ENCODE measurements around the gene SAP130.

SAP130 gene

GRCh38 chr2:128024816-128025215, 3.0 kb downstream of the SAP130 start:
- DNase-seq, result no peak

- DNase-seq, result no peak
Measured at GRCh38 chr2:128017561-128017960, 10.3 kb downstream of the SAP130 start.

GRCh38 chr2:128016620-128017019, 11.2 kb downstream of the SAP130 start:
- no peak for DNase-seq

DNA sequence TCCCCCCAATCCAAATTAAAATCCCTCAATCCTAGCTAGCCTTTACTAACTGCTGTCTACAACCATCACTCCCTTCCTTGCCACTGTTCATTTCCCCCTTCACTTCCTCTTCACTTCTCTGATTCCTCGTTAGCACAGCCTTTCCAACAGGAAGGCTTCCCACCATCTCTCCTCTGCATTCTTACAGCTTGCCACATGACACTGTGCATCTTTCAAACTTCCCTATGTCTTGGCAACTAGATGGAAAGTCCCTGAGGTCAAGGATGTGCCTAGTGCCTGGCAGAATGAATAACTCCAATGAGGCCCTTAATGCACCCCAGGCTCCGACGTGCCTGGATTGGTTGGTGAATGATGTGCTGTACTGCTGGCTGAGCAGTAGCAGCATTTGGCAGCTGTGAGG, 15.2 kb downstream of the SAP130 start:
- no peak for DNase-seq

DNA sequence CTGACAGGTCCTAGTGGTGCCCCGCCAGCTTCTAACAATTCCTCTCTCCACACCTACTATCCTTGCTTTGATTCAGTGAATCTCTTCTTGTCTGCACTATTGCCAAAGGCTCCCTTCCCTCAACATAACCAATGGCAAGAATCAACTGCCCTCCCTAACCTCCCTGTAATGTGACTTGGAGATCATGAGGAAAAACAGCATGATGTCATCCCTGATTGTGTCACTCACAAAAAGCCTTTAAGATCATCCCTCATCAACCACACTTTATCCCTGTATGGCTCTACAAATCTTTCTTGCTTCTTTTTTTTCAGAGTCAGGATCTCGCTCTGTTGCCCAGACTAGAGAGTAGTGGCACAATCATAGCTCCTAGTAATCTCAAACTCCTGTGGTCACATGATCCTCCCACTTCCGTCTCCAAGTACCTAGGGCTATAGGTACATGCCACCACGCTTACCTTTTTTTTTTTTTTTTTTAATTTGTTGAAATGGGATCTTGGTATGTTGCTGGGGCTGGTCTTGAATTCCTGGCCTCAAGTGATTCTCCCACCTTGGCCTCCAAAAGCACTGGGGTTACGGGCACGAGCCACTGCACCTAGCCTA, 19.7 kb downstream of the SAP130 start:
- no peak for DNase-seq

- no peak for DNase-seq
Measured at GRCh38 chr2:128004509-128004908, 23.4 kb downstream of the SAP130 start.

DNA sequence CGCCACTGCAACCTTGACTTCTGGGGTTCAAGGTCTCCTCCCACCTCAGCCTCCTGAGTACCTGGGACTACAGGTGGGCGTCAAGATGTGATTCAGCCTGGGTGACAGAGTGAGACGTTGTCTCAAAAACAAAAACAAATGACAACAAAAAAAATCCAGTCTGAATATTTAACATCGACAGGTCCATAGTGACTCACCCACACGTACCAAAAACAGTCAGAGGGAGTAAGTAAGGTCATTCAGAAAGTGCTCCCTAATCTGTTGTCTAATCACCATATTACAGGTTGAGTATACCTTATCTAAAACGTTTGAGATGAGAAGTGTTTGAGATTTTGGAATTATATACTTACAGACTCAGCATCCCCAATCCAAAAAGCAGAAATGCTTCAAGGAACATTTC, 24.4 kb downstream of the SAP130 start:
- DNase-seq, result no peak

DNA sequence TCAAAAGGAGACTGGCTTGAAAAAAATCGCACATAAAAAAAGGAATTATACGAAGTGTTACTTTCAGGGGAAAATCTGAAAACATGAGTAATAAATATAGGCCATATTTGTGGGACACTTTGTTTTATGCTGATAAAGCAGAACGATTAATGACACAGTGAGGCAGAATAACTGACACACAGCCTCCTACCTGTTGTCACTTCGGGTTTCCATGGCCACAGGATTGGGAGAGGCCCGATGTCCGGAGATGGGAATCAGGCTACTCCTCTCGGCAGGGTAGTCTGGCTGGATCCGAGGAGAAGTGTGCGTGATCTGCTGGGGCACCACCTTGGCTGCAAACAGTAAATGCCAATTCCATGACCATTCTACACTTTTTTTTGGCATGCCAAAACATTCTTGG, 31.7 kb downstream of the SAP130 start:
- no peak for DNase-seq

GRCh38 chr2:127995725-127996124, 32.1 kb downstream of the SAP130 start:
- no peak for DNase-seq

GRCh38 chr2:127993659-127994058, 34.2 kb downstream of the SAP130 start:
- no peak for DNase-seq

GRCh38 chr2:127991742-127992141, 36.1 kb downstream of the SAP130 start:
- no peak for DNase-seq

- no peak for DNase-seq
Measured at GRCh38 chr2:127986548-127987079, 41.2 kb downstream of the SAP130 start.

- no peak for DNase-seq
Measured at GRCh38 chr2:127985735-127986134, 42.1 kb downstream of the SAP130 start.

DNA sequence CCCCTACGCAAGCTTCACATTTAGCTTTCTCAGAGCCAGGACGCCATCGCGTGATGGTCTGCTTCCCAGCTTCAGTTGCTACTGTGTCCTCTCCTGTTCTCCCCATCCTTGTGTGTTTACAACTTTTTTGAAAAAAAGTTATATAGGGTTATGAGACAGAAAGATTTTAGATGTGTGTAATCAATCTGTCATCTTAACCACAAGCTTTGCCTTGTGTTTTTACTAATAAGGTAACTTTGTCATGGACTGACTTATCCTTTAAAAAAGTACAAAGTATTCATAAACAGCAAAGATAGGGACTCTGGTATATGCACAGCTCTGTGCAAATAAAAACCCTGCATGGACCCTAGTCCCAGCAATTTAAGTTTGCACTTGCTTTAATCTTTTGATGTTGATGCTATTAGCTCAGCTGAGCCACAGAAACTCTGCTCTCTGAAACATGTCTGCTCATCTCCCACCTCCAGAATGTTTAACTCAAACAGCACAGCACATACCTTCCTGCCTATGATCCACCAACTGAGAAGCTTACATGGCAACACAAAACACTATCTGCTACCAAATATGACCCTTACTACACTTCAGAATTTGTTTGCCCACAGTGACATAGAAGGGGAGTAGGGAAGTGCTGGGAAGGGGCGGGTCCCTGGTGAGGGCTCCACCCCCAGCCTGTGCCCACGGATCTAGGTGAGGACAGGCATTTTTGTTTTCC, 42.7 kb downstream of the SAP130 start:
- no peak for DNase-seq

- DNase-seq, result no peak
Measured at GRCh38 chr2:127984551-127984950, 43.3 kb downstream of the SAP130 start.

DNA sequence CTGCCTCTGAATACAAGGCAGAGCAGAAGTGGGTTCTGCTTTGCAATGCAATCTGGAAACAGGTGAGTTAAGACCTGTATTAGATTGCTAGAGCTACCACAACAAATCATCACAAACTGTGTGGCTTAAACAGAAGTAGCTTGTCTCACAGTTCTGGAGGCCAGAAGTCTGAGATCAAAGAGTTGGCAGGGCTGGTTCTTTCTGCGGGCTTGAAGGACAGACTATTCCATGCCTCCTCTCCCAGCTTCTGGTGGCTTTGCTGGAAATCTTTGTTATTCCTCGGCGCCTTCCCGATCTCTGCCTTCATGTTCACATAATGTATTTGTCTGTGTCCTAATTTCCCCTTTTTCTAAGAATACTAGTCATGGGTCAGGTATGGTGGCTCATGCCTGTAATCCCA, 58.4 kb downstream of the SAP130 start:
- DNase-seq, result no peak

GRCh38 chr2:127968610-127969339, 59.1 kb downstream of the SAP130 start:
- no peak for DNase-seq

DNA sequence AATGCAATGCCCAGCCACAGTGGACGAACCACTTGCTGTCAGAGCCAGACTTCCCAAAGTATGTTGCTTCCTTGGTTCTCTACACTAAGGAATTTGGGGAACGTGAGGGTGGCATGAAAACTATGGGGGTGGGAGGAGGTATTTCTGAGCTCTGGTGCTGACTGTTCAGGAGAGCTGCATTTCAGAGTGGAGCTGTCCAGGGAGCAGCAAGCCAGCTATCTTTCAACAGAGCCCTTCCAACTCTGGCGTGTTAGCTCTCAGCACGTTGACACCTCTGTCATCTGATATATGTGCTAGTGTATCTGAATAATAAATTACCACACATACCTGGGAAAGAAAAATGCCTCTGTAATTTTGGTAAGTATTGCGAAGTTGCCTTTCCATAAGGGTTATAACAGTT, 66.1 kb downstream of the SAP130 start:
- no peak for DNase-seq

DNA sequence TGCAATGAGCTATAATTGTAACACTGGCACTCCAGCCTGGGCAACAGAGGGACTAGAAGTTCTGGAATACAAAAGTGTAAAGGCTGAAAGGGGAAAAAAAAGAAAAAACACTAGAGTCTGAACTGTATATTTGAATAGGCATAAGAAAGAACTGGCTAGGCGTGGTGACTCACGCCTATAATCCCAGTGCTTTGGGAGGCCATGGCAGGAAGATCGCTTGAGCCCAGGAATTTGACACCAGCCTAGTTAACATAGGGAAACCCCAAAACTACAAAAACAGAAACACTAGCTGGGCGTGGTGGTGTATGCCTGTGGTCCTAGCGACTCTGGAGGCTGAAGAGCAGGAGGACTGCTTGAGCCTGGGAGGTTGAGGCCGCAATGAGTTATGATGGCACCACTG, 70.6 kb downstream of the SAP130 start:
- no peak for DNase-seq

DNA sequence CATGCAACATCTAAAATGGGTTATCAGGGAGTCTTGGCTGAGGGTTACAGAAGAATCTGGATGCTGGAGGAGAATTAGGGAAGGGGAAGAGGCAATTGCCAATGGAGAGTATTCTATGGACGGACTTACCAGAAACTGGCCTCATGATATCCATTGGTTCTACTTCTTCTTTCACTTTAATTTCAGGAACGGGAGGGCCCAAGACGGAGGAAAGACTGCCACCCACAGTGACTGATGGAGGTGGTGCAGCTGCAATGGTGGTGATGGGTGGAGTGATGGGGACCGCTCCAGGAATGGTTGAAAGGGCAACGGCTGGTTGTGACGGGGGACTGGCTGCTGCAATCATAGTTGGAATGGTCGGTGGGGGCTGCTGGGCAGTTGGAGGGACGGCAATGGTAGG, 73.0 kb downstream of the SAP130 start:
- DNase-seq, result no peak

GRCh38 chr2:127953849-127954248, 74.0 kb downstream of the SAP130 start:
- DNase-seq, result no peak

GRCh38 chr2:127953128-127953718, 74.6 kb downstream of the SAP130 start:
- DNase-seq, result no peak

DNA sequence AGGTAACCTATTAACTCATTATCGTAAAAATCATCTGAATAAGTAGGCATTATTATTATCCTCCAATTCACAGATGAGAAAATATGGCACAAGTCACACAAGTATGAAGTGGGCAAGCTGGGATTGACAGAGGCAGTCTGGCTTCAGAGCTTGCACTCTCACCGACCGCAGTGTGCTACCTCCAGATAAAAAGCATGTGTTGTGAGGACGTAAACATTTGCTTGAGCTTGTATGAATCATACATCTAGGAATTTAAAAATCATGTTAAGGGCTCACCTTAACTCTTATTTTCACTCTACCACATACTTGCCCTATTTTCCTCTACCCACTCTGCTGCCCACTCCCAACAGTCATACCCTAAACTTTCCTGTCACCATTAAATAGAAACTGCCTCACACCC, 76.8 kb downstream of the SAP130 start:
- no peak for DNase-seq

DNA sequence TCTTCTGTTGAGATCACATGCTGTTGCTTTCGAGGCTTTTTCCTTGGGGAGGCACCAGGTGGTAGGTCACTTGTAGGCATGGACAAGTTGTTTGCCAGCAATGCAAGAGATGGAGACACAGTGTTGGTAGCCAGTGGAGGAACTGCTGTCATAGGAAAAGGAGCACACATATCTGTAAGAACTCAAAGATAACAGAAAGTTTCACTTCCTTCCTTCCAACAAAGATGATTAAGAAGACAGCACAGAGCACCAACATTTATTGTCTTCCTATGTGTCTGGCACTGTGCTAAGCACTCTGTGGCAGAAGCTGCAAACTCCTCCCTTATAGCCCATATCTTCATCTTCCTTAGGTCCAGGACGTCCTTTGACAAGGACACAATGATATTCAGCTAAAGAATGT, 77.6 kb downstream of the SAP130 start:
- no peak for DNase-seq
